H1 (cell line): ENCODE measurements around the gene CEACAM1. TPM values are rescaled to one million over a fixed set of nuclear protein-coding genes. Genes with fewer than 3 reads are reported as not detected.

ENCODE experiments used
- CHD1 ChIP-seq: IDR thresholded peaks from 2 replicates; pipeline ENCODE4 v1.6.1; 2012; ENCODE audit warnings: low read depth, low read length, improper control_type of control experiment
- CHD2 ChIP-seq: IDR thresholded peaks from 2 replicates; pipeline ENCODE4 v1.6.1; 2012; ENCODE audit warnings: low read length, improper control_type of control experiment
- EGR1 ChIP-seq: IDR thresholded peaks from 2 replicates; pipeline ENCODE4 v1.6.1; 2011; ENCODE audit warnings: low read depth, low read length, borderline replicate concordance
- FOSL1 ChIP-seq: IDR thresholded peaks from 2 replicates; pipeline ENCODE4 v1.6.1; 2011; ENCODE audit warnings: mild to moderate bottlenecking, low read depth, low read length, moderate library complexity; ENCODE audit not compliant: insufficient read depth
- PHF8 ChIP-seq: fragments of 200-600 bp; sonication (generic); conservative IDR thresholded peaks from 2 replicates; pipeline ENCODE4 v1.7.1; 2012; ENCODE audit warnings: low read depth, mild to moderate bottlenecking, inconsistent platforms, low read length, moderate library complexity
- SIRT6 ChIP-seq: IDR thresholded peaks from one replicate; pipeline ENCODE4 v1.7.1; 2012; ENCODE audit warnings: low read length, inconsistent platforms
- SP4 ChIP-seq: IDR thresholded peaks from 2 replicates; pipeline ENCODE4 v1.6.1; 2012; ENCODE audit warnings: low read length, inconsistent platforms
- polyA plus RNA-seq, 7 experiments: library from polyadenylated mRNA; depleted of rRNA in 3 of 7; stranded (reverse) in 5 of 7; unstranded in 2 of 7; fragments of >200 nt in 5 of 7; fragments of 200-250 nt in 2 of 7; gene quantifications; 1 replicate in 5 of 7; 2 replicates in 1 of 7; 4 replicates in 1 of 7; pipeline versions ENCODE4 v1.2.1 to v1.2.3, GENCODE V29; 2011 to 2013; ENCODE audit warnings: missing spikeins in 2 of 7, mixed read lengths in 2 of 7
- total RNA-seq: library from RNA; stranded (reverse); fragmentation: NEBNext Ultra II Directional; extraction: Animal tissue kit (Norgen Biotek cat#: 25700); gene quantifications from 2 replicates; pipeline ENCODE4 v1.2.1, GENCODE V29; 2021

CEACAM1 gene
- total and polyA plus RNA-seq, 2 of the 8 experiments (the other 6 are each of a cell fraction or from before 2014, with no cell fraction given) = 1.8 to 3.6 TPM

GRCh38 chr19:42480335-42481095 lies 47.8 kb downstream of the CEACAM1 start (continued):
- TF ChIP-seq EGR1 (no peak), SP4 (no peak), CHD1 (no peak), PHF8 (no peak), SIRT6 (no peak), CHD2 (no peak), FOSL1 (no peak)
- TF ChIP-seq, all 59 proteins: peak for 0
